GM18870 (cell line): ENCODE data around the gene PAGE1.
"Not testable (repeated sequence)": the region's sequence is repeated elsewhere in the genome, so short reads cannot be mapped to it uniquely, and the experiment has no call there.

Source experiments
- ATAC-seq: cut with Tn5 transposase; IDR thresholded peaks from one replicate; pipeline ENCODE4 v1.9.1; 2021; ENCODE audit warnings: moderate library complexity; ENCODE audit not compliant: unreplicated experiment

PAGE1 gene, protein sequence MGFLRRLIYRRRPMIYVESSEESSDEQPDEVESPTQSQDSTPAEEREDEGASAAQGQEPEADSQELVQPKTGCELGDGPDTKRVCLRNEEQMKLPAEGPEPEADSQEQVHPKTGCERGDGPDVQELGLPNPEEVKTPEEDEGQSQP

DNA sequence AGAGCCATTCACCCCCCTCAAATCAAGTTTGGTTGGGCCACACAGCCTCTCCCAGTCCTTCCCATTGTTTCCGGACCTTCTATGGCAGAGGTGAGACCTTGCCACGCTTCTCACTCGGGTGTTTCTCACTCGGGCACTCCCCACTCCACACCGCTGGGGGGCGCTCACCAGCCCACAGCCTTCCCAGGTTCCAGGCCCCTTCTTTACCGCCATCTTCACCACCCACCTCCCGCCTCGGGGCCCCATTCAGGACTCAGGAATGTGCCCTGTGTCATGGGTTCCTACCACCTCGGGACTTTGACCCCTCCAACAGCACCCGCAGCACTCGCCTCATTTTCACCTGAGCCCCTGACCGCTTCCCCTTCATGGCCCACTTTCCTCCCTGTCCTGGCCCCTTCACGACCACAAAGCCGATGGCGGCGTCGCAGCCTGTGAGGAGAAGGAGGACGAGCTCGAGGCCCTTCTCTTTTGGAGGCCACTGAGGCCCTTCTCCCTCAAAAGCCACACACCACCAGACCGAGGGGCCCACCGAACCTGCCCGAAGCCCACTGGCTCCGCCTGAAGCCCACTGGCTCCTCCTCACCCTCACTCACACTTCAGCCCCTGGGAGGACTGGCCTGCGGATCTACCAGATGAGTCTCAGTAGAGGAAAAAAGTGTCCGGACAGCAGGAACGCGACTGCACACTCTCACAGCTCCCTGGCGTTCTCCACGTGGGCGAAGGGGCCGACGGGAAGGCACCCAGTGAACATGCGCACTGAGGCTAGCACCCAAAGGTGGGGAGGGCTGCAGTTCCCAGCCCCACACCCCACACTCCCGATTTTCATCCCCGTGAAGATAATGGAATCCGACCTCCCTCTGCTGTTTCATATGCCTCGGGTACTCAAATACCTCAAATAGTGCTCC lies at the start of gene PAGE1:
TSS of gene PAGE1 (minus strand) at position 709 of the 905 bp plus-strand sequence. CDS start 1,214 bp downstream, outside the sequence.
- no peak for ATAC-seq

DNA sequence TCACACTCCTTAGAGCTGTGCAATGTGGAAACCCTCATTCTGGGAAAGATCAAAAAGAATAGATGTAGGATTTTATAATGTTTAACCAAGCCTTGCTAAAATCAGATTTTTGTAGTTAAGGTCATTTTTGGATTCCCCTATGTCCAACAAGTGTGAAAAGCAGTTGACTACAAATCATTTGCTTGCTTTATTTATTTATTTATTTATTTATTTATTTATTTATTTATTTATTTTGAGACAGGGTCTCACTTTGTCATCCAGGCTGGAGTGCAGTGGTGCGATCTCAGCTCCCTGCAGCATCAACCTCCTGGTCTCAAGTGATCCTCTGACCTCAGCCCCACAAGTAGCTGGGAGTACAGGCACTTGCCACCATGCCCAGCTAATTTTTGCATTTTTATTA lies 45.7 kb upstream of the PAGE1 start:
- not testable (repeated sequence) for ATAC-seq

DNA sequence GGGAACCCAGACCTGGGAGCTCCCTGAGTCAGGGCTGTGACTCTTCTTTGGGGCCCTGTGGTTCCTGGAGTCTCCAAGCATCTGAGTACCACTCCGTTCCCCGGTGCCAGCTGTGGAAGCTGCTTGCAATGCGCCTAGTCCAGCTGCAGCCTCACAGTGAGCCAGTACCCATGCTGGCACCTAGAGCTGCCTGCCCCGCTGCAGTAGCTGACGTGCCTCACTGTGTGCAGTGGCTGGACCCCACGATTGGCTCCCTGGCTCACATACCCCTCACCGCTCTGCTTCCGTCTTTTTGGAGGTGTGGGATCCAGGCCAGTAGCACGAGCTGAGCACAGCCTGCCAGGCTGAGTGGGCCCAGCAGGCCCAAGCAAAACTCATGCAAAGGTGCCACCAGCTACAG lies 32.1 kb upstream of the PAGE1 start:
- ATAC-seq, result no peak

GRCh38 chrX:49726966-49727365 lies 31.2 kb upstream of the PAGE1 start:
- no peak for ATAC-seq

- no peak for ATAC-seq
Measured at GRCh38 chrX:49725923-49726904, 30.4 kb upstream of the PAGE1 start.

DNA sequence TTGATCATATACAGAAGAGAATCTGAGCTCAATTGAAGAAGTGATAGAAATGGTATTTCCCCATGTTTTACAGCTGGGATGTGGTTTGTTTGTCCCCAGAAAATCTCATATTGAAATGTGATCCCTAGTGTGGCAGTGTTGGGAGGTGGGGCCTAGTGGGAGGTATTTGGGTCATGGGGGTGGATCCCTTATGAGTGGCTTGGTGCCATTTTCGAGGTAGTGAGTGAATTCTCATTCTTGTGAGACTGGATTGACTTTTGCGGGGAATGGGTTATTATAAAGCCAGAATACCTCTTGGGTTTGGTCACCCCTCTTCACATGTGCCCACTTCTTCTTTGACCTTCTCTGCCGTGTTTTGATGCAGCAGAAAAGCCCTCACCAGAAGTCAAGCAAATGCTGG lies 29.6 kb upstream of the PAGE1 start:
- ATAC-seq, result no peak

DNA sequence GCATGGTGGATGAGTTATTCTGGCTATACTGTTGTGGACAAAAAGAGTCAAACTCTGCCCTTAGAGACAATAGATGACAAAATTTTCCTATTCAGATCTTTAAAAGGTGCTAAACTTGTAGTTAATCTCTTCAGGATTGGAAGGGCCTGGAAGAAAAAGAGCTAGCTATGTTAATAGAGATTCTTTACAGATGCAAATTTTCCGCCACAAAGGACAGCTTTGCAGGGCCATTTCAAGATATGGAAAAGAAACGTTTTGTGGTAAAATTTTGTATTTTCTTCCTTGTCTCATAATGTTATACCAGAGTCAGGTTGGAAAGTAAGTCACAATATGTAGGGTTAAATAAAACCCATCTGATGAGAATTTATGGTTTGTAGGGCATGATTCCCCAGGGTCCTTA lies 24.3 kb upstream of the PAGE1 start:
- not testable (repeated sequence) for ATAC-seq

- no peak for ATAC-seq
Measured at GRCh38 chrX:49712577-49712976, 16.8 kb upstream of the PAGE1 start.

GRCh38 chrX:49710744-49711319 lies 15.0 kb upstream of the PAGE1 start:
- ATAC-seq, result no peak

DNA sequence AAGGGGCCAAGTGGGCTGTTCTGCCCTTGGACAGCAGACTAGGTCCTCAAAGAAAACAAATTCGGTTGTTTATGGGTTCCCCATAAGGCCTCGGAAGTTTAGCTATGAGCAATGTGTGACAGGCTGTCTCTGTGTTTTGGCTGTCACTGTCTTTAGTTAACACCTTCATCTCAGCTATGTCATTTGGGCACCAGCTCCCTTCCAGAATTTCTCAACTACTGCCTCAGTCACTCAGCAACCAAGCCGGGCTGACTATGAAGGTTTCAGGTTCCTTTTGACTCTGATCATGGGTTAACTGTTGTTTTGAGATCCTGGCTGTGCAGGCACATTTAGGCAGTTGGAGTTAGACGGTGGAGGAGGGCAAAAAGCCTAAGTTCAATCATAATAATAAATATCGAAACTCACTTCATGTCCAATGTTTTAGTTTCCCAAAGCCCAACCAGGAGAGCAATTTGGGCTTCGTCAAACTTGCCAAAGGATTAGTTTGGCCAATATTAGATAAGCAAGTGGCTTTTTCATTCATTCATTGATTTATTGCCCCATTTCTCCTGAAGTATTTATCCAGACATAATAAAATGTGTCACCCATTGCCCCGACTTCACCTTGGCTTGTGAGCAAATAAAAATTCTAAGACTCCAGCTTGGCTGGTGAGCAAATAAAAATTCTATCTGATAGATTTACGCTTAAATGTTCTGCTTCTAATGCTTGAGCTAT lies 9.1 kb upstream of the PAGE1 start:
- ATAC-seq, result no peak

DNA sequence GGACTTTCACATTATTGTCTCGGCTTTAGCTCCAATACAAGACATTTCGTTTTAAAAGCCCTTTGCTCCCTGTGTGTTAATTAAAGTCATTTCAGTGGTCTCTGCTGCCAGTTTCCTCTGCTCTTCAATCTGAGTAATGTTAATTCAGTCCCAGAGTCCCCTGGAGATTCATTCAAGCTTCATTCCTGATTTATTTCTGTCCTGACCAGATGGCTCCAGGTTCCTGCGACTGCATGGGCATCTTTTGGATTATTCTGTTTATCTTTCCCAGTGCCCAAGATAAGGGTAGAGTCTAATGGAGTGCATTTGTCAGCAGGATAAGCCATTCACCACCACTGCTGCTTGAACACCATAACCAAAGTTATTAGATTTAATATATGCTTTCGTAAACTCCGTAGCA lies 6.1 kb upstream of the PAGE1 start:
- no peak for ATAC-seq

- no peak for ATAC-seq
Measured at GRCh38 chrX:49701323-49701722, 5.5 kb upstream of the PAGE1 start.

DNA sequence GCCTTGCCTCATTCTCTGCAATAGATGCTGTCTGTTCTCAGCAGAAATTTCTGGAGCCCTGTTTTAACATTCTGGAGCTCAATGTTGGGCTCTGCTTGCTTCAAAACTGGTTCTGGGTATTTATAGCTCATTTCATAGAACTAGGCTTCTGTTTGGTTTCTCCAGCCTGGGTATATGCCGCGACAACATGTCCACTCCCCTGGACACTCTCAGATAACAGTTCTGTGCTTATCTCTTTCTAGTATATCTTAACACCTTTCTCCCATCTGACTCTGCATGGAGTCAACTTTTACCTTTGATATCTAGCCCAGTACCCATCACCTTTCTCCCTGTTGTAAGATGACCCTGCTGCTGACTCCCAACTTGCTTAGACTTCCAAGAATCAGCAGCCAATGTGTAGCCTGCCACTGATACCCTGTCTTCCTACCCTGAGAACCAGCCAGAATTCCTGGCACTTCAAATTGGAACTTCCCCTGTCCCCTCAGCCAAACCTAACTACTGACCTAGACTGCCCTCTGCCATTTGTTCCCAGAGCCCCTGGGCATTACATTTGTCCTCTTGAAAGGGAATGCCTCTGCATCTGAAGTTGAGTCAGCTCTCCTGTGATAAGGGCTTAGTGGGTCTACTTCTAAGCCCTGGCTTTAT lies 20.6 kb downstream of the PAGE1 start:
- ATAC-seq, result no peak

- ATAC-seq, result no peak
Measured at GRCh38 chrX:49673394-49673793, 22.4 kb downstream of the PAGE1 start.

GRCh38 chrX:49664824-49665223 lies 31.0 kb downstream of the PAGE1 start:
- ATAC-seq, result no peak

- no peak for ATAC-seq
Measured at GRCh38 chrX:49661881-49662280, 33.9 kb downstream of the PAGE1 start.

GRCh38 chrX:49659771-49660170 lies 36.0 kb downstream of the PAGE1 start:
- ATAC-seq, result no peak

DNA sequence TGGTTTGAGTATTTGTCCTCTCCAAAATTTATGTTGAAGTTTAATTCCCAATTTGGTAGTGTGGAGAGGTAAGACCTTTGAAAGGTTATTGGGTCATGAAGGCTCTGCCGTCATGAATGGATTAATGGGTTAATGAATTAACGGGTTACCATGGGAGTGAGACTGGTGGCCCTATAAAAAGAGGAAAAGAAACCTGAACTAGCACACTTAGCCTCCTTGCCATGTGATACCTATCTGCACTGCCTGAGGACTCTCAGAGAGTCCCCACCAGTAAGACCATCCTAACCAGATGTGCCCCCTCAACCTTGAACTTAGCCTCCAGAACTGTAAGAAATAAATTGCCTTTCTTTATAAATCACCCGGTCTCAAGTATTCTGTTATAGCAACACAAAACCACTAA lies 39.3 kb downstream of the PAGE1 start:
- ATAC-seq, result no peak

- ATAC-seq, result no peak
Measured at GRCh38 chrX:49644991-49645637, 50.7 kb downstream of the PAGE1 start.
